Liver (tissue), 9 donors: ENCODE measurements around the gene MAN2A2. TPM values are rescaled to one million over a fixed set of nuclear protein-coding genes. Genes with fewer than 3 reads are reported as not detected.

Experiments
- DNase-seq: peaks from one replicate; pipeline ENCODE4 v3.0.0-alpha.2; 2017; ENCODE audit warnings: low spot score
- H3K27ac ChIP-seq, 2 donors: one replicate each; pipeline ENCODE4 v1.7.0; 2013; ENCODE audit warnings: inconsistent platforms in 2 of 2, low read length in 2 of 2, control low read depth in 1 of 2, low read depth in 1 of 2, mild to moderate bottlenecking in 1 of 2
- H3K27me3 ChIP-seq, 4 donors: one replicate each; pipeline versions ENCODE4 v1.6.1 to v1.7.0; 2013; ENCODE audit warnings: low read length in 3 of 4, inconsistent platforms in 1 of 4, mild to moderate bottlenecking in 1 of 4, moderate library complexity in 1 of 4; ENCODE audit not compliant: control insufficient read depth in 4 of 4, insufficient read depth in 4 of 4
- H3K36me3 ChIP-seq, 4 donors: one replicate each; pipeline versions ENCODE4 v1.6.1 to v1.7.0; 2013; ENCODE audit warnings: low read length in 3 of 4, mild to moderate bottlenecking in 3 of 4, low read depth in 1 of 4, moderate library complexity in 1 of 4; ENCODE audit not compliant: control insufficient read depth in 4 of 4, insufficient read depth in 3 of 4
- H3K4me1 ChIP-seq, 4 donors: one replicate each; pipeline versions ENCODE4 v1.6.1 to v1.7.0; 2013; ENCODE audit warnings: low read length in 3 of 4, mild to moderate bottlenecking in 3 of 4, moderate library complexity in 1 of 4; ENCODE audit not compliant: control insufficient read depth in 4 of 4, insufficient read depth in 4 of 4
- H3K4me3 ChIP-seq, 3 donors: one replicate each; pipeline versions ENCODE4 v1.6.1 to v1.7.0; 2013; ENCODE audit warnings: low read length in 3 of 3, control low read depth in 1 of 3, low read depth in 1 of 3, mild to moderate bottlenecking in 1 of 3
- H3K9ac ChIP-seq, 2 donors: one replicate each; pipeline ENCODE4 v1.7.0; 2013; ENCODE audit warnings: low read length in 2 of 2, mild to moderate bottlenecking in 2 of 2, moderate library complexity in 2 of 2, control low read depth in 1 of 2, low read depth in 1 of 2
- H3K9me3 ChIP-seq, 4 donors: one replicate each; pipeline versions ENCODE4 v1.6.1 to v1.7.0; 2013; ENCODE audit warnings: low read length in 3 of 4; ENCODE audit not compliant: control insufficient read depth in 4 of 4
- EGR1 ChIP-seq, 2 donors: IDR thresholded peaks; 2 replicates each; pipeline ENCODE4 v1.6.1; 2016 to 2018; ENCODE audit warnings: antibody characterized with exemption in 2 of 2, low read depth in 2 of 2
- FOXA1 ChIP-seq: IDR thresholded peaks from 2 replicates; pipeline ENCODE4 v1.6.1; 2016; ENCODE audit warnings: antibody characterized with exemption
- FOXA2 ChIP-seq: IDR thresholded peaks from 2 replicates; pipeline ENCODE4 v1.6.1; 2016; ENCODE audit warnings: antibody characterized with exemption
- GABPA ChIP-seq, 2 donors: IDR thresholded peaks in 1 of 2; conservative IDR thresholded peaks in 1 of 2; 2 replicates each; pipeline ENCODE4 v1.6.1; 2016; ENCODE audit warnings: antibody characterized with exemption in 2 of 2, mild to moderate bottlenecking in 1 of 2, moderate library complexity in 1 of 2
- HNF4A ChIP-seq, 2 donors: conservative IDR thresholded peaks; 2 replicates each; pipeline ENCODE4 v1.6.1; 2016; ENCODE audit warnings: antibody characterized with exemption in 2 of 2, mild to moderate bottlenecking in 2 of 2
- HNF4G ChIP-seq: IDR thresholded peaks from 2 replicates; pipeline ENCODE4 v1.6.1; 2016; ENCODE audit warnings: antibody characterized with exemption
- JUND ChIP-seq, 2 donors: IDR thresholded peaks; 2 replicates each; pipeline ENCODE4 v1.6.1; 2016; ENCODE audit warnings: antibody characterized with exemption in 2 of 2
- RAD21 ChIP-seq, 2 donors: IDR thresholded peaks; 2 replicates each; pipeline ENCODE4 v1.6.1; 2016; ENCODE audit warnings: antibody characterized with exemption in 2 of 2, mild to moderate bottlenecking in 2 of 2
- RXRA ChIP-seq, 2 donors: IDR thresholded peaks; 2 replicates each; pipeline ENCODE4 v1.6.1; 2017 to 2018; ENCODE audit warnings: antibody characterized with exemption in 2 of 2, mild to moderate bottlenecking in 1 of 2
- SP1 ChIP-seq: IDR thresholded peaks from 2 replicates; pipeline ENCODE4 v1.6.1; 2018; ENCODE audit warnings: antibody characterized with exemption, mild to moderate bottlenecking
- TAF1 ChIP-seq: conservative IDR thresholded peaks from 2 replicates; pipeline ENCODE4 v1.6.1; 2016; ENCODE audit warnings: antibody characterized with exemption, mild to moderate bottlenecking
- YY1 ChIP-seq: IDR thresholded peaks from 2 replicates; pipeline ENCODE4 v1.6.1; 2016; ENCODE audit warnings: antibody characterized with exemption, mild to moderate bottlenecking
- WGBS: extraction: QIAGEN DNeasy Blood & Tissue Kit; methylation state at CpG from one replicate; pipeline ENCODE4 v1.1.7; 2013; 5-methylcytosine and 5-hydroxymethylcytosine counted together
- polyA plus RNA-seq, 2 donors: library from polyadenylated mRNA; stranded (reverse) in 1 of 2; unstranded in 1 of 2; fragments of 200-250 nt in 1 of 2; fragments of >200 nt in 1 of 2; fragmentation: Nextera tagmentation in 1 of 2; extraction: Ambion mirVana in 1 of 2; gene quantifications; one replicate each; pipeline versions ENCODE4 v1.2.1 to v1.2.3, GENCODE V29; 2013 to 2015
- total RNA-seq, 2 donors: library from RNA; depleted of rRNA; stranded (reverse); fragments of >200 nt; gene quantifications; one replicate each; pipeline ENCODE4 v1.2.3, GENCODE V29; 2014
- TF ChIP-seq, protein P1 (sequence below): IDR thresholded peaks from 2 replicates; pipeline ENCODE4 v1.6.1; 2016; ENCODE audit warnings: antibody characterized with exemption
- TF ChIP-seq, protein P2 (sequence below): IDR thresholded peaks from 2 replicates; pipeline ENCODE4 v1.6.1; 2016; ENCODE audit warnings: antibody characterized with exemption
- TF ChIP-seq, protein P3 (sequence below): IDR thresholded peaks from 2 replicates; pipeline ENCODE4 v1.6.1; 2016; ENCODE audit warnings: antibody characterized with exemption, mild to moderate bottlenecking
- TF ChIP-seq, protein P4 (sequence below): fragments of 150-350 bp; IDR thresholded peaks from 2 replicates; pipeline ENCODE4 v1.5.1; 2017; ENCODE audit warnings: improper control_type of control experiment, low read depth, low read length; ENCODE audit not compliant: missing input control
- TF ChIP-seq, protein P5 (sequence below): IDR thresholded peaks from 2 replicates; pipeline ENCODE4 v1.6.1; 2016; ENCODE audit warnings: antibody characterized with exemption
- donor health status: healthy.
- donor health status: healthy.
- donor health status: healthy.
- donor health status: healthy.
- donor health status: healthy.

MAN2A2 gene
- total and polyA plus RNA-seq, 4 donors, result 17.3 to 111 (median 50.9) TPM

DNA sequence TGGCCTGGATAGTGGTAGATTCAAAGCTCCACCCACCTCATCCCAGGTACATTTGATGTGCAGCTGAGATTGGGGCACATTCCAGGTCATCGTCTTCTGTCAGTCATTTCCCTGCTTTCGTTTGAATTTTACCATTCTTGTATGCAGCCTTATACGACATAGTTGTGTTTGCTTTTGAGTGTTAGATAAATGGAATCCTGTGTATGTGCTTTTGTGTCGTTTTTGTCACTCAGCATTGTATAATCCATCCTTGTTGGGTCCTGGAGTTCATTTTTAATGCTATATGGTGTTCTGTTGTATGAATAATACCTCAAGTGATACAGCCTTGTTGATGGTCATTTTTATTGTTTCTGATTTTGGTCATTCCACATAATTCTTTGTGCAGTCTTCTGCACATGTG lies 58.9 kb downstream of the MAN2A2 start:
- Histone ChIP-seq H3K27me3 (no peaks in the 10 kb centered on the region), H3K36me3 (peaks cover 2 to 30% (median 10%) of the 10 kb centered on the region in 4 donors), H3K4me1 (peaks cover 0 to 8% (median 0%) of the 10 kb centered on the region in 4 donors), H3K9ac (no peak overlapping the region), H3K4me3 (no peak overlapping the region), H3K27ac (no peak overlapping the region), H3K9me3 (no peaks in the 10 kb centered on the region)
- WGBS, result 92% methylated on average over 4 of the region's 4 CpGs
- no peak for TF ChIP-seq FOXA1
- TF ChIP-seq, protein P1, sequence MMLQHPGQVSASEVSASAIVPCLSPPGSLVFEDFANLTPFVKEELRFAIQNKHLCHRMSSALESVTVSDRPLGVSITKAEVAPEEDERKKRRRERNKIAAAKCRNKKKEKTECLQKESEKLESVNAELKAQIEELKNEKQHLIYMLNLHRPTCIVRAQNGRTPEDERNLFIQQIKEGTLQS, result no peak
- no peak for TF ChIP-seq HNF4G
- TF ChIP-seq GABPA (IDR thresholded peaks at IDR 0.05 in 1 of 2, conservative IDR thresholded peaks at IDR 0.05 in 1 of 2), result no peak
- TF ChIP-seq FOXA2, result no peak
- TF ChIP-seq RXRA (IDR thresholded peaks at IDR 0.05), result no peak
- no peak for TF ChIP-seq RAD21 (IDR thresholded peaks at IDR 0.05)
- TF ChIP-seq EGR1 (IDR thresholded peaks at IDR 0.05; ENCODE audit: low read depth in 2 of 2), result no peak
- no peak for TF ChIP-seq HNF4A (conservative IDR thresholded peaks at IDR 0.05)
- TF ChIP-seq, protein P2, sequence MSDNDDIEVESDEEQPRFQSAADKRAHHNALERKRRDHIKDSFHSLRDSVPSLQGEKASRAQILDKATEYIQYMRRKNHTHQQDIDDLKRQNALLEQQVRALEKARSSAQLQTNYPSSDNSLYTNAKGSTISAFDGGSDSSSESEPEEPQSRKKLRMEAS, result no peak
- no peak for DNase-seq

DNA sequence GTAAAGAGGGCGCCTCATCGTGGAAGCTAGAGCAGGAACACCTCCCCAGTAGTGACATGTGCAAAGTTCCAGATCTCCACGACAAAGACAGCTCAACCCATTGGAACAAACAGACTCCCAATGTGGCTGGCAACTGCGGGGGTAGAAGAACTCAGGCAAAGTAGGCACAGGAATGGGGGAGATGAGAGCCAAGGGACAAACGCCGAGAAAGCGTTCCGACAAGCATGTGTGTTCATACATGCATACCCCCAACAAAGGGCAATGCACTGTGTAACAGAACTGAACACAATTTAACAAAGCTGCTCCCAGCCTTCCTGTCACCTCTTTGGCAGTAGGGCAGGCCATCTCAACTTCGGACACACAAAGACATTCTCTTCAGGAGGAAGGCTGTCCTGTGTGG lies 63.2 kb downstream of the MAN2A2 start:
- TF ChIP-seq FOXA1, result no peak
- no peak for TF ChIP-seq RXRA (IDR thresholded peaks at IDR 0.05)
- TF ChIP-seq, protein P2, result no peak
- TF ChIP-seq HNF4G, result no peak
- no peak for TF ChIP-seq FOXA2
- TF ChIP-seq EGR1 (IDR thresholded peaks at IDR 0.05; ENCODE audit: low read depth in 2 of 2), result no peak
- no peak for TF ChIP-seq GABPA (IDR thresholded peaks at IDR 0.05 in 1 of 2, conservative IDR thresholded peaks at IDR 0.05 in 1 of 2)
- no peak for TF ChIP-seq JUND (IDR thresholded peaks at IDR 0.05)
- TF ChIP-seq, protein P3, sequence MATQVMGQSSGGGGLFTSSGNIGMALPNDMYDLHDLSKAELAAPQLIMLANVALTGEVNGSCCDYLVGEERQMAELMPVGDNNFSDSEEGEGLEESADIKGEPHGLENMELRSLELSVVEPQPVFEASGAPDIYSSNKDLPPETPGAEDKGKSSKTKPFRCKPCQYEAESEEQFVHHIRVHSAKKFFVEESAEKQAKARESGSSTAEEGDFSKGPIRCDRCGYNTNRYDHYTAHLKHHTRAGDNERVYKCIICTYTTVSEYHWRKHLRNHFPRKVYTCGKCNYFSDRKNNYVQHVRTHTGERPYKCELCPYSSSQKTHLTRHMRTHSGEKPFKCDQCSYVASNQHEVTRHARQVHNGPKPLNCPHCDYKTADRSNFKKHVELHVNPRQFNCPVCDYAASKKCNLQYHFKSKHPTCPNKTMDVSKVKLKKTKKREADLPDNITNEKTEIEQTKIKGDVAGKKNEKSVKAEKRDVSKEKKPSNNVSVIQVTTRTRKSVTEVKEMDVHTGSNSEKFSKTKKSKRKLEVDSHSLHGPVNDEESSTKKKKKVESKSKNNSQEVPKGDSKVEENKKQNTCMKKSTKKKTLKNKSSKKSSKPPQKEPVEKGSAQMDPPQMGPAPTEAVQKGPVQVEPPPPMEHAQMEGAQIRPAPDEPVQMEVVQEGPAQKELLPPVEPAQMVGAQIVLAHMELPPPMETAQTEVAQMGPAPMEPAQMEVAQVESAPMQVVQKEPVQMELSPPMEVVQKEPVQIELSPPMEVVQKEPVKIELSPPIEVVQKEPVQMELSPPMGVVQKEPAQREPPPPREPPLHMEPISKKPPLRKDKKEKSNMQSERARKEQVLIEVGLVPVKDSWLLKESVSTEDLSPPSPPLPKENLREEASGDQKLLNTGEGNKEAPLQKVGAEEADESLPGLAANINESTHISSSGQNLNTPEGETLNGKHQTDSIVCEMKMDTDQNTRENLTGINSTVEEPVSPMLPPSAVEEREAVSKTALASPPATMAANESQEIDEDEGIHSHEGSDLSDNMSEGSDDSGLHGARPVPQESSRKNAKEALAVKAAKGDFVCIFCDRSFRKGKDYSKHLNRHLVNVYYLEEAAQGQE, result no peak
- no peak for TF ChIP-seq SP1
- TF ChIP-seq, protein P1, result no peak
- TF ChIP-seq HNF4A (conservative IDR thresholded peaks at IDR 0.05), result no peak
- TF ChIP-seq, protein P4, sequence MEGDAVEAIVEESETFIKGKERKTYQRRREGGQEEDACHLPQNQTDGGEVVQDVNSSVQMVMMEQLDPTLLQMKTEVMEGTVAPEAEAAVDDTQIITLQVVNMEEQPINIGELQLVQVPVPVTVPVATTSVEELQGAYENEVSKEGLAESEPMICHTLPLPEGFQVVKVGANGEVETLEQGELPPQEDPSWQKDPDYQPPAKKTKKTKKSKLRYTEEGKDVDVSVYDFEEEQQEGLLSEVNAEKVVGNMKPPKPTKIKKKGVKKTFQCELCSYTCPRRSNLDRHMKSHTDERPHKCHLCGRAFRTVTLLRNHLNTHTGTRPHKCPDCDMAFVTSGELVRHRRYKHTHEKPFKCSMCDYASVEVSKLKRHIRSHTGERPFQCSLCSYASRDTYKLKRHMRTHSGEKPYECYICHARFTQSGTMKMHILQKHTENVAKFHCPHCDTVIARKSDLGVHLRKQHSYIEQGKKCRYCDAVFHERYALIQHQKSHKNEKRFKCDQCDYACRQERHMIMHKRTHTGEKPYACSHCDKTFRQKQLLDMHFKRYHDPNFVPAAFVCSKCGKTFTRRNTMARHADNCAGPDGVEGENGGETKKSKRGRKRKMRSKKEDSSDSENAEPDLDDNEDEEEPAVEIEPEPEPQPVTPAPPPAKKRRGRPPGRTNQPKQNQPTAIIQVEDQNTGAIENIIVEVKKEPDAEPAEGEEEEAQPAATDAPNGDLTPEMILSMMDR, result no peak
- TF ChIP-seq RAD21 (IDR thresholded peaks at IDR 0.05), result no peak
- TF ChIP-seq, protein P5, sequence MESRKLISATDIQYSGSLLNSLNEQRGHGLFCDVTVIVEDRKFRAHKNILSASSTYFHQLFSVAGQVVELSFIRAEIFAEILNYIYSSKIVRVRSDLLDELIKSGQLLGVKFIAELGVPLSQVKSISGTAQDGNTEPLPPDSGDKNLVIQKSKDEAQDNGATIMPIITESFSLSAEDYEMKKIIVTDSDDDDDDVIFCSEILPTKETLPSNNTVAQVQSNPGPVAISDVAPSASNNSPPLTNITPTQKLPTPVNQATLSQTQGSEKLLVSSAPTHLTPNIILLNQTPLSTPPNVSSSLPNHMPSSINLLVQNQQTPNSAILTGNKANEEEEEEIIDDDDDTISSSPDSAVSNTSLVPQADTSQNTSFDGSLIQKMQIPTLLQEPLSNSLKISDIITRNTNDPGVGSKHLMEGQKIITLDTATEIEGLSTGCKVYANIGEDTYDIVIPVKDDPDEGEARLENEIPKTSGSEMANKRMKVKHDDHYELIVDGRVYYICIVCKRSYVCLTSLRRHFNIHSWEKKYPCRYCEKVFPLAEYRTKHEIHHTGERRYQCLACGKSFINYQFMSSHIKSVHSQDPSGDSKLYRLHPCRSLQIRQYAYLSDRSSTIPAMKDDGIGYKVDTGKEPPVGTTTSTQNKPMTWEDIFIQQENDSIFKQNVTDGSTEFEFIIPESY, result no peak
- TF ChIP-seq TAF1, result no peak
- no peak for TF ChIP-seq YY1
- H3K9ac ChIP-seq, result no peak overlapping the region
- no peaks in the 10 kb centered on the region for H3K9me3 ChIP-seq
- peaks cover under 1 to 25% (median 6%) of the 10 kb centered on the region in 4 donors for H3K36me3 ChIP-seq
- 94% methylated on average over 9 of the region's 9 CpGs for whole genome bisulfite sequencing
- H3K4me1 ChIP-seq, result no peaks in the 10 kb centered on the region
- no peak for DNase-seq
- no peak overlapping the region for H3K4me3 ChIP-seq
- H3K27ac ChIP-seq, result no peak overlapping the region
- no peaks in the 10 kb centered on the region for H3K27me3 ChIP-seq
